HG03571 (cell line): ENCODE data around the gene TRIM7.
"Not testable (repeated sequence)": the region's sequence is repeated elsewhere in the genome, so short reads cannot be mapped to it uniquely, and the experiment has no call there.

Experiments
- ATAC-seq: cut with Tn5 transposase; IDR thresholded peaks from one replicate; pipeline ENCODE4 v1.9.1; 2021; ENCODE audit not compliant: unreplicated experiment

The TRIM7 gene

GRCh38 chr5:181194489-181195248 is 10.3 kb downstream of the TRIM7 start:
- no peak for ATAC-seq

- ATAC-seq, result no peak
Observed at GRCh38 chr5:181193656-181194055, 11.3 kb downstream of the TRIM7 start.

DNA sequence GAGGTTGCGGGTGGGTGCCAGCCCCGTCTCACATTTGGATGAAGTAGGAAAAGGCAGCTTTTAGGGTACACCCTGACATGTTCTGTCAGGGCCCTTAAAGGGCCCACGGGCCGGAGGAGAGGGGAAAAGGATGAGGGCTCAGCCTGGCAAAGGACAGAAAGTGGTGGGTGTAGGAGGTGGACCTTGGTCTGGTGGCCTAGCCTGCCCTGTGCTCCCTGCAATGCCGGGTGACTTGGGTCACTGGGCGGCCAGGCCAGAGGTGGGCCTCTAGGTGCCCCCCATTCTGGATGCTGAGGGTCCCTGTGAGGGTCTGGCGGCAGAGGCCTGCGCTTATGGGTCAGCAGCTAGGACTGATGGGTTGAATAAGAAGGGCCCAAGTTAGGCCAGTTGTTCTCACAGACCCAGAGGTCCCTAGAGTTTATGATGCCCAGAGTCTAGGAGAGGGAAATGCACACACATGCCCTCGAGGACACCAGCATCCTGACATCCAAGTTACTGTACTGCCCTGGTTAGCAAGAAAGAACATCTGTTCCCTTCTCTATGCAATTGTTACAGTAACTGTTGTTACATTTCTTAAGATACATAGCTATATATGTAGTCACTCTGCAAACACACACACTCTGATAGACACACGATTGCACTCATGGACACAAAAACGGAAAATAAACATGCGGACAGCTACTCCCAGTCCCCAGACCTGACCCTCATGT is 12.5 kb downstream of the TRIM7 start:
- ATAC-seq, result no peak

DNA sequence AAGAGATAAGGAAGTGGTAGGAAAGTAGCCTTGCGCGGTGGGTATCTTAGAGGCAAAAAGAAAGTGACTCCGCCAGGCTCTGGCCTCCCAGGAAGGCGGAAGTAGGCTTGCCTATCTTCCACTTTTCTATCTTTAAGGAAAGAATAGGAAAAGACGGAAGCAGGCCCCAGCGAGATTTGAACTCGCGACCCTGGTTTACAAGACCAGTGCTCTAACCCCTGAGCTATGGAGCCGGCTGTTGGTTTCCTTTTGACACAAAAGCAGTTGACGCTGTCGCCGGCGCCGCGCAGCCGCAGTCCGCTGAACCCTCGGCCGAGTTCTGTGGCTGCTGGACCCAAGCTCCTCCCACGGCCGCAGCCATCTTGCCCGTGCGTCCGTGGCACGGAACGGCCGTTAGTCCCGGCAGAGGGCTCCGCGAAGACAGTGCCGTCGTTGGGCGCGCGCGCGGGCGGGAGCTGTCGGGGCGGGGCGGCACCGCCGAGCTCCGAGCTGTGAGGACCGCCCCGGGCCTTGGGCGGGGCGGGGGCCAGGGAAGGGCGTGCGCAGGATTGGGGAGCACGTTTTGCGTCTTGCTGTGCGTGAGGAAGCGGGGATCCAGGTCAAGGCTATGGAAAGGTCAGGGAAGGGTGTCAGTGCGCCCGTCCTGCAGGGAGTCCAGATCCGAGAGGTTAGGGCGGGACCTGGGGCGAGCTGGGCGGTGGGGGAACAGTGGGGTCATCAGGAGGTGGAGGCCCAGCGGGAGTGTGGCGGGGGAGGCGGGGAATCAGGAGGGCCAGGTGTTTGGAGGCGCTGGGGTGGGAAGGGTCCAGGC is 13.3 kb downstream of the TRIM7 start:
- ATAC-seq, result peak; percentile 47

DNA sequence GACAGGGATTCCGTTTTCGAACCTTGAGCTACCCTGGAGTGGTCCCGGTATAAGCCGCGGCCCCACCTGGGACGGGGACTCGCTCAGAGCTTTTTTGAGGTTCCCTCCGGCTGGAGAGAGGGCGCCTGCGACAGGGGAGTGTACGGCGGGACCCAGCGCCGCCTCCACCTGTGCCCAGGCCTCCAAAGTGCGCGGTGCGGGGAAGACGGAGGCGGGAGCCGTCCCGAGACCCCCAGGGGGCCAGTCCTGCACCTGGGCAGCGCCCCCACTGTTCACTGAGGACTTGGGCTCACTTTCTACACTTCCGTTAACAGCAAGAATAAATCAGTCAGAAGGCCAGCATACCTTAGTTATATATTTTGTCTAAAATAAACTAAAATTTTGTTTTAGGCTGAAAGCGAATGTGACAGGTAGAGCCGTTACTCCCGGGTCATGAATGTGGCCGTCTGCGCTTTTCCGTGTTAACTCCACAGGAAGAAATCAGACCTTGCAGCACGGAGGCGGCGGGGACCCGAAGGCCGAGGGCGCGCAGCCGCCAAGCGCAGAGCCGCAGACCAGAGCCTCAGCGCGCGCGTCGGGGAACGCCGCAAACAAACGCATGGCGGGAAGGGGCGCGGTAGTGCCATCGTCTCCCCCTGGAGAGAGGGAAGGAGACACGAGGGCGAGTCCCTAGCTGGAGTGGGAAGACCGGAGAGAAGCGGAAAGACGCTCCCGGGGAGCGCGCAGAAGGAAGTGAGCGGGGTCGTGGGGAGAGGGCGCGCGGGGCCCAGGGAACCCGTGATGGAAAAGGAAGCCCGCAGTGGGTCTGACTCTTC is 14.1 kb downstream of the TRIM7 start:
- ATAC-seq, result peak; percentile 6

DNA sequence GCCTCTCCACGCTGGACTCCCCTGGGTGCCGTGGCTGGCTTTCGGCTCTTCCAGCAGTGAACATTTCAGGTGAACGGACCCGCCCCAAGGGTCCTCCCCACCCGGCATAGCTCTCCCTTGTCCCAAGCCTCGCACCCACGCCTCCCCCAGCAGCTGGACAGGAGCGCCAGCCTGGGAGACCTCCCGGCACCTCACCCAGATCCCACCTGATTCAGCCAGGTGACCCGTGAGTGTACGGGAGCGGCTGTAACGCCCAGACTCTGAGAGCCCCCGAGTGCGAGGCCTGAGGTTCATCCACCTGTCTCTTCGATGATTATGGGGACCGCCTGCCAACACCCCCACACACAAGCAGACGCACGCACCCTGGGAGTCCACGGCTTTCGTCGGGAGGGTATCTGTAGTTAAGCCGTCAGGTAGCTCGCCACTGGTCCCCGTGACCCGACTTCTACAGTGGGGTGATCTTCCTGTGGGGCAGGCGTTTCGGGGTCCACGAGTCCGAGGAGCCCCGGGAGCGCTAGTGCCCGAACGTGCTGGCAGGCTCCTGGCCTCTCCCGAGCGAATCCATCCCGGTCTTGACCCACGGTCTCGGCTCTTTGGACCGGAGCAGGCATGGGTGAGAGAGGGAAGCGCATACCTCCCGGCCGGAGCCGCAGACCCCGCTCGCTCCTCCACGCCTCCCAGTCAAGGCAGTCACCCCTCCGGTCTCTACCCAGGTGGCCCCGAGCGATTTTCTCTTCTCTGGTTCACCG is 14.9 kb downstream of the TRIM7 start:
- ATAC-seq, result no peak

GRCh38 chr5:181189363-181189961 is 15.5 kb downstream of the TRIM7 start:
- ATAC-seq, result no peak

GRCh38 chr5:181188700-181189362 is 16.2 kb downstream of the TRIM7 start:
- peak; percentile 12 for ATAC-seq

DNA sequence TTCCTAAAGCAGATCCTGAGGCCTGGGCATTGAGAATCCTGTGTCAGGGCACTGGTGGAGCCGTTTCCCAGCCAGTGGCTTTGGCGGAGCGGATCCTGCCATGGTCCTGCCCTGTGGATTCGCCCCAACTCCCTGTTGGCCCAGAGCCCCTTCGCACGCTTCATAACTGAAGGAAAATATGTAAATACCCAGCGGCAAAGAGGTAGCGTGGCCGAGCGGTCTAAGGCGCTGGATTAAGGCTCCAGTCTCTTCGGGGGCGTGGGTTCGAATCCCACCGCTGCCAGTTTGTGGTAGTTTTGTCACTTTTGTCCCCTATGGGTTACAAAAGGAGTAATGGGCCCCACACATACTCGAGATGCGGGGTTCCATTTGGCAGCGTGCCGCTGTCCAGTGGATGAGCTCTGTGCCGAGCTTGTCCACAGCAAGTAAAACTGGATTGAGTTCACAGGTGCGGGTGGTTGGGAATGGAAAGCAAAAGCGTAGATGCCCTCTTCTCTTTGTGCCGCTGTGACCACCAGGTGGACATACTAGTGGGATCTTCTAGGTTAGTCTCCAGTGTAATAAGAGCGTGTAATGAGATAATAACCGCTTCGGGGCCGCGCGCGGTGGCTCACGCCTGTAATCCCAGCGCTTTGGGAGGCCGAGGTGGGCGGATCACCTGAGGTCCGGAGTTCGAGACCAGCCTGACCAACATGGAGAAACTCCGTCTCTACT is 17.3 kb downstream of the TRIM7 start:
- no peak for ATAC-seq

DNA sequence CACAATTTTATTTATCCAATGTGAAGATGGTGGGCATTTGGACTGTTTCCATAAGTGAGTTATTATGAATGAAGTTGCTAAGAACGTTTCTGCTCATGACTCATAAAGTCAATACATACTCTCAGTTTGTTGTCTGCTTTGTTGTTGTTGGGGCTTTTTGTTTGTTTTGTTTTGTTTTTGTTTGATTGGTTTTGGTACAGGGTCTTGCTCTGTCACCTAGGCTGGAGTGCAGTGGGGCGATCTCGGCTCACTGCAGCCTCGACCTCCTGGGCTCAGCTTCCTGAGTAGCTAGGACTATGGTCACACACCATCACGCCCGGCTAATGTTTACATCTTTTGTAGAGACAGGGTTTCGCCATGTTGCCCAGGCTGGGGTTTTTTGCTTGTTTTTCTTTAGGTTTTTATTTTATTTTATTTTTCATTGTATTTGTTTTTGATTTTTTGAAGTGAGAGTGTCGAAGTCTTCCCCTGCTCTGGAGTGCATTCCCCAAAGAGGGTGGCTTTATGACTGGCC is 18.0 kb downstream of the TRIM7 start:
- no peak for ATAC-seq

DNA sequence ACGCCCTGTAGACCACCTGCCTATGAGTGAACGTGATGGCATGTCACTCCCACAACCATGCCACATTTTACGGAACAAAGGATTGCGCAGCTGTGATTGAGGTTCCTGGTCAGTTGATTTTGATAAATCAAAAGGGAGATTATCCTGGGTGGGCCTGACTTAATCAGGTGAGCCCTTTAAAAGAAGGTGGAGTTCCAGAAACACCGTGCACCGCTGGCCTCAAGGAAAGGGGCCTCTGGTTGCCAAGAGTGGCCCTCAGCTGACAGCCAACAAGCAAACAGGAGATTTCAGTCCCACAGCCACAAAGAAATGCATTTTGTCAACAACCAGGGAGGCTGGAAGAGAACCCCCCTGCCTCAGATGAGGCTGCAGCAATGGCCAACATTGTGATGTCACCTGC is 19.0 kb downstream of the TRIM7 start:
- no peak for ATAC-seq

DNA sequence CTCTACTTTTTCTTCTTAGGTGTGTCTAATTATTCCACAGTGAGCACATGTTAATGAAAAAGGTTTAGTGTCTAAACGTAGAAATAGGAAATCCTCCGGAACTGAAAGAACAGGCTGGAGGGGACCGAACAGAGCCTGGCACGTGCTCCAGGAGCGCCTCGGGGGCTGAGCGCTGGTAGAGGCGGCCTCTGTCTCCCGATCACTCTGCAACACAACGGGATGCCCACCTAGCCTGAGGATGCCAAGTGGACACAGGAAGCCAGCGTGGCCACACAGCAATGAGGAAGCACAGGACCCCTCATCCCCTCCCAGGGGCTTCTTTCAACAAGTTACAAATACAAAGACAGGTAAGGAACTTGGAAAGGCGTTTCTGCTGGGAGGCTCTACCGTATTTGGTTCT is 19.4 kb downstream of the TRIM7 start:
- ATAC-seq, result no peak

DNA sequence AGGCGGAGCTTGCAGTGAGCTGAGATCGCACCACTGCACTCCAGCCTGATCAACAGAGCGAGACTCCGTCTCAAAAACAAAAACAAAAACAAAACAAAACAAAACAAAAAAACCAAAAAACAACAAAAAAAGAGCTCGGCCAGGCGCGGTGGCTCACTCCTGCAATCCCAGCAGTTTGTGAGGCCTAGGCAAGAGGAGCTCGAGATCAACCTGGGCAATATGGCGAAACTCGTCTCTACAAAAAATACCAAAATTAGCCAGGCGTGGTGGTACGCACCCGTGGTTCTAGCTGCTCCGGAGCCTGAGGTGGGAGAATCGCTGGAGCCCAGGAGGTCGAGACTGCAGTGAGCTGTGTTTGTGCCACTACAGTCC is 20.2 kb downstream of the TRIM7 start:
- no peak for ATAC-seq

- no peak for ATAC-seq
Observed at GRCh38 chr5:181182651-181183050, 22.3 kb downstream of the TRIM7 start.

GRCh38 chr5:181181650-181182565 is 23.1 kb downstream of the TRIM7 start:
- peak; percentile 47 for ATAC-seq

GRCh38 chr5:181177559-181177958 is 27.4 kb downstream of the TRIM7 start:
- not testable (repeated sequence) for ATAC-seq

DNA sequence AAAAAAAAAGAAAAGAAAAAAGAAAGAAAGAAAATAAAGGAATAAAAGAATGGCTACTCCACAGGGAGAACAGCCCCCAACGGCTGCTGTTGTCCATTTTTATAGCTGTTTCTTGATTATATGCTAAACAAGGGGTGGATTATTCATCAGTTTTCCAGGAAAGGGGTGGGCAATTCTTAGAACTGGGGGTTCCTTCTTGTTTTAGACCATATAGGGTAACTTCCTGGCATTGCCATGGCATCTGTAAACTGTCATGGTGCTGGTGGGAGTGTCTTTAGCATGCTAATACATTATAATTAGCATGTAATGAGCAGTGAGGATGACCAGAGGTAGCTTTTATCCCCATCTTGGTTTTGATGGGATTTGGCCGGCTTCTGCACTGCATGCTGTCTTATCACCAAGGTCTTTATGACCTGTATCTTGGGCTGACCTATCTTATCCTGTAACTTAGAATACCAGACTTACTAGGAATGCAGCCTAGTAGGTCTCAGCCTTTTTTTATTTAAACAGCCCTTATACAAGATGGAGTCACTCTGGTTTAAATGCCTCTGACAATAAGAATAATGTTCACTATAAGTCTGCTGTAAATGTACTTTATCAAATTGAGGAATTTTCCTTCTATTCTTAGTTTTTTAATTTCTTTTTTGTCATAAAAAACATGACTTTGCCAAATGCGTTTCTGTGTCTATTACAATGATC is 28.6 kb downstream of the TRIM7 start:
- ATAC-seq, result no peak
